GM08714 (cell line): ENCODE measurements around the gene GDI1.

ENCODE experiments used
- H3K4me3 ChIP-seq: fragments of 200-500 bp; sonication (Bioruptor generic); 2 replicates; pipeline ENCODE4 v1.5.1; 2014; ENCODE audit warnings: mild to moderate bottlenecking, low read length, inconsistent platforms
- ZNF274 ChIP-seq: IDR thresholded peaks from 2 replicates; pipeline ENCODE4 v1.6.1; 2012; ENCODE audit warnings: mild to moderate bottlenecking, low read depth, low read length

The GDI1 gene

DNA sequence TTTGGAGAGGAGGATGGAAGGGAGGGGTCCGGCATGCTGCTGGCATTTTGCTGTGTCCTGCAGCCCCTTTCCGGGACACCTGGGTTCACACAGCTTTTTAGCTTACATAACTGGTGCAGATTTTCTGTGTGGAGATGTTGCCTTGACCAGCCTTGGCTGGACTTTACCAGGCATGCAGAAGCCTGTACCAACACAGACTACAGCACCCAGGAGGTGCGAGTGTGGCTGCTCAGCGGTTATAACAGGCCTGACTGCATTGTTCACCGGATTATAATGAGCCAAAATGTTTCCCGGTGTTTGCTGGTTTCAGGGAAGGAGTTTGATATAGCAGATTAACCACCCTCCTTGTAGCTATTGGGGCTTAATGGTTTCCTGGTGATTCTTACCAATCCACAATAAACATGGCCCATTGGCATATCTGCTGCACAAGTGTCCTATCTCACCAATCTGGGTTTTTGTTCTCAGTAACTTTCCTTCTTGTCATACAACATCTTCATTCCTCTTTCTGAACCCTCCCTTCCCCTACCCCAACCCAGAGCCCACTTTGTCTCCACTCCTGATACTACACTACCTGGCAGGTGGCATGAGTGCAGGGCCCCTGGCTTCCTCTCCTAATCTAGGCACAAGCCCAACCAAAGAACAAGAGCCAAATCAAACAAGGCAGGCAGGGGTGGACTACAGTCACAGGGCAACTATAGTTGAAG lies 34.9 kb upstream of the GDI1 start:
- no peak overlapping the region for H3K4me3 ChIP-seq
- TF ChIP-seq ZNF274 = no peak

- no peak for TF ChIP-seq ZNF274
- no peak overlapping the region for H3K4me3 ChIP-seq
Observed at GRCh38 chrX:154402622-154403127, 34.3 kb upstream of the GDI1 start.

- no peak overlapping the region for H3K4me3 ChIP-seq
- TF ChIP-seq ZNF274 = no peak
Observed at GRCh38 chrX:154403192-154403591, 33.8 kb upstream of the GDI1 start.

DNA sequence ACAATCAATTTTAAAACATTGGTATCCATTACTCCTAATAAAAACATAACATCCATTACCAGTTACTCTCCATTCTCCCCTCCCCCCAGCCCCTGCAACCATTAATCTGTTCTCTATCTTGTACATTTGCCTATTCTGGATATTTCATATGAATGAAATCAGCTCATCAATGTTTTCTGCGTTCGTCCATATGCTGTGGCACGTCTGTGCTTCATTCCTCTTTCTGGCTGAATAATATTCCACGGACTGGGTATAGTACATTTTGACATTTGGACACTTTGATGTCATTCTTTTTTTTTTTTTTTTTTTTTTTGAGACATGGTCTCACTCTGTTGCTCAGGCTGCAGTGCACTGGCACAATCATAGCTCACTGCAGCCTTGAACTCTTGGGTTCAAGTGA lies 33.1 kb upstream of the GDI1 start:
- no peak for TF ChIP-seq ZNF274

GRCh38 chrX:154404625-154405192 lies 32.2 kb upstream of the GDI1 start:
- no peak for TF ChIP-seq ZNF274
- no peak overlapping the region for H3K4me3 ChIP-seq

More for the DNA sequence above, 33.1 kb upstream of the GDI1 start:
- no peak overlapping the region for H3K4me3 ChIP-seq

DNA sequence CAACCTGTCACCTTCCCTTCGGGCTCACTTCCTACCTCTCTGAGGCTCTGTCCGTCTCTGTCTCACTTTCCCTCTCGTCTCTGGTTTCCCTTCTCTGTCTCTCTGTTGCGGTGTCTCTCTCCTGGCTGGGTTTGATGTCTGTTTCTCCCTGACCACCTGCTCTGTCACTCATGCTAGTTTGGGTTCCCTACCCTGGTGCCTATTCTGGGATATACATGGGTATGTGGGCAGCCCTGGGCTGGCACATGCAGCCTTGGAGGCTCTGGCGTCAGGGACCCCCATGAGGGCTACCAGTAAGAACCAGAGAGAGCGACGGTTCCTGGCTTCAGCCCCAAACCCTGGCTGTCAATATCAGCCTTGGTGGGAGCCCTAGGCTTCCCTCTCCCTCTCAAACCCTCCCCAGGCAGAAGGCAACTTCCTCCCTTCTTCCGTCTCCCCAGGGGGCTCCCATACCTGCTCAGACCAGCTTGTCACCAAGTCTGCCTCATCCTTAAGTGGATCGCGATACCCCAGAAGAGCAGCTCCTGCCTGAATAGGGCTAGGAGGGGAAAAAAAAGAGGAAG lies 28.2 kb upstream of the GDI1 start:
- H3K4me3 ChIP-seq = peak overlapping the region; percentile 62; the same call in 1 of the 2 replicates
- TF ChIP-seq ZNF274 = no peak

- TF ChIP-seq ZNF274 = no peak
- H3K4me3 ChIP-seq = peak within 1 kb of the TSS; percentile 62; the same call in 1 of the 2 replicates
Observed at GRCh38 chrX:154409222-154409871, 27.6 kb upstream of the GDI1 start, which contains the start of gene DNASE1L1. TSS of gene DNASE1L1 (minus strand) at chrX:154409254. CDS start at chrX:154405568, 3,686 bp downstream.

DNA sequence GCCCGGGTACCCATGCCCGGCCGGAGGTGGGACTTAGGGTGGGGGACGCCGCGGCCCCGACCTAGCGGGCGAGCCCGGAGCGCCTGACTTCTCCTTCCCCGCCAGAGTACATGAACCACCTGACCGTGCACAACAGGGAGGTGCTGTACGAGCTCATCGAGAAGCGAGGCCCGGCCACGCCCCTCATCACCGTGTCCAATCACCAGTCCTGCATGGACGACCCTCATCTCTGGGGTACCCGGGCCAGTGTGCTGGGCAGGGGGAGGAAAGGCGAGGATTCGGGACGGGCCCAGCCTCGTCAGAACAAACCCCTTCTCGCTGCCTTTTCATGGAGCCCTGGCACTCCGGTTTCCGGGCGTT lies 25.0 kb upstream of the GDI1 start:
- TF ChIP-seq ZNF274 = no peak
- H3K4me3 ChIP-seq = peak overlapping the region; percentile 76

- peak overlapping the region; percentile 76; the same call in 1 of the 2 replicates for H3K4me3 ChIP-seq
- TF ChIP-seq ZNF274 = no peak
Observed at GRCh38 chrX:154412468-154412867, 24.5 kb upstream of the GDI1 start.

- H3K4me3 ChIP-seq = no peak overlapping the region
- TF ChIP-seq ZNF274 = no peak
Observed at GRCh38 chrX:154413142-154413541, 23.8 kb upstream of the GDI1 start.

GRCh38 chrX:154417157-154417556 lies 19.8 kb upstream of the GDI1 start:
- no peak overlapping the region for H3K4me3 ChIP-seq
- TF ChIP-seq ZNF274 = no peak

DNA sequence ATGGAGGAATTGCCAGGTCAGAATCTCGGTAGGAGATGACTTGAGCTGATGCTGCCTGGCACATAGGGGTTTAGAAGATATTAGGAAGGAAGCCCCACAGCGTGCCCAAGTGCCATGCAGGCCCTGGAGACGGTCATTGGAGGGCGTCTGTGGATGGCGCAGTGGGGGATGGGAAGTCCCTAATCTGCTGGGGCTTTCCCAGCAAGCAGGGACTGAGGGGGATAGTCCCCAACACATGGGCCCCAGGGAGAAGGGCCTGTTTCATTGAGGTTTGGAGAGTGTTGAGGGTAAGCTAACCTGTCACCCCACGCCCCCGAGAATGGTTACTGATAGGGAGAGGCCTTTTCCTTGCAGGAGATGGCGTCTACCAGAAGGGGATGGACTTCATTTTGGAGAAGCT lies 17.8 kb upstream of the GDI1 start:
- H3K4me3 ChIP-seq = no peak overlapping the region
- no peak for TF ChIP-seq ZNF274

- TF ChIP-seq ZNF274 = no peak
- no peak overlapping the region for H3K4me3 ChIP-seq
Observed at GRCh38 chrX:154419688-154420401, 17.1 kb upstream of the GDI1 start.

GRCh38 chrX:154420402-154420756 lies 16.6 kb upstream of the GDI1 start:
- H3K4me3 ChIP-seq = no peak overlapping the region
- TF ChIP-seq ZNF274 = no peak
